ENCODE data around the gene TSPEAR.

The TSPEAR gene

GRCh38 chr21:44613386-44614155, 97.8 kb downstream of the TSPEAR start:
- ATAC-seq = no peak
- no peak for TF ChIP-seq ZFP30 (CRISPR knock-in tag; IDR thresholded peaks at IDR 0.05)
- TF ChIP-seq ISL1 (CRISPR knock-in tag; IDR thresholded peaks at IDR 0.05) = no peak
- no peak for TF ChIP-seq OSR1 (CRISPR knock-in tag; IDR thresholded peaks at IDR 0.05)
- no peak for TF ChIP-seq CREB5 (CRISPR knock-in tag; IDR thresholded peaks at IDR 0.05; ENCODE audit: low read depth)
- no peak for TF ChIP-seq POU6F1 (CRISPR knock-in tag; IDR thresholded peaks at IDR 0.05; ENCODE audit: borderline replicate concordance, low read depth)
- no peak for TF ChIP-seq SNAI2 (CRISPR knock-in tag; IDR thresholded peaks at IDR 0.05)
- no peak for TF ChIP-seq ZNF565 (CRISPR knock-in tag; conservative IDR thresholded peaks at IDR 0.05; ENCODE audit: low read depth)
- TF ChIP-seq, protein P1, sequence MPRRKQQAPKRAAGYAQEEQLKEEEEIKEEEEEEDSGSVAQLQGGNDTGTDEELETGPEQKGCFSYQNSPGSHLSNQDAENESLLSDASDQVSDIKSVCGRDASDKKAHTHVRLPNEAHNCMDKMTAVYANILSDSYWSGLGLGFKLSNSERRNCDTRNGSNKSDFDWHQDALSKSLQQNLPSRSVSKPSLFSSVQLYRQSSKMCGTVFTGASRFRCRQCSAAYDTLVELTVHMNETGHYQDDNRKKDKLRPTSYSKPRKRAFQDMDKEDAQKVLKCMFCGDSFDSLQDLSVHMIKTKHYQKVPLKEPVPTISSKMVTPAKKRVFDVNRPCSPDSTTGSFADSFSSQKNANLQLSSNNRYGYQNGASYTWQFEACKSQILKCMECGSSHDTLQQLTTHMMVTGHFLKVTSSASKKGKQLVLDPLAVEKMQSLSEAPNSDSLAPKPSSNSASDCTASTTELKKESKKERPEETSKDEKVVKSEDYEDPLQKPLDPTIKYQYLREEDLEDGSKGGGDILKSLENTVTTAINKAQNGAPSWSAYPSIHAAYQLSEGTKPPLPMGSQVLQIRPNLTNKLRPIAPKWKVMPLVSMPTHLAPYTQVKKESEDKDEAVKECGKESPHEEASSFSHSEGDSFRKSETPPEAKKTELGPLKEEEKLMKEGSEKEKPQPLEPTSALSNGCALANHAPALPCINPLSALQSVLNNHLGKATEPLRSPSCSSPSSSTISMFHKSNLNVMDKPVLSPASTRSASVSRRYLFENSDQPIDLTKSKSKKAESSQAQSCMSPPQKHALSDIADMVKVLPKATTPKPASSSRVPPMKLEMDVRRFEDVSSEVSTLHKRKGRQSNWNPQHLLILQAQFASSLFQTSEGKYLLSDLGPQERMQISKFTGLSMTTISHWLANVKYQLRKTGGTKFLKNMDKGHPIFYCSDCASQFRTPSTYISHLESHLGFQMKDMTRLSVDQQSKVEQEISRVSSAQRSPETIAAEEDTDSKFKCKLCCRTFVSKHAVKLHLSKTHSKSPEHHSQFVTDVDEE (CRISPR knock-in tag; IDR thresholded peaks at IDR 0.05) = no peak
- TF ChIP-seq ZC3H10 (CRISPR knock-in tag; IDR thresholded peaks at IDR 0.05) = no peak
- TF ChIP-seq ESRRG (CRISPR knock-in tag; IDR thresholded peaks at IDR 0.05) = no peak
- no peak for TF ChIP-seq ARNTL (CRISPR knock-in tag; IDR thresholded peaks at IDR 0.05; ENCODE audit: borderline replicate concordance, low read depth)

GRCh38 chr21:44612669-44613229, 98.6 kb downstream of the TSPEAR start:
- no peak for TF ChIP-seq ZNF565 (CRISPR knock-in tag; conservative IDR thresholded peaks at IDR 0.05; ENCODE audit: low read depth)
- TF ChIP-seq ZFP3 (CRISPR knock-in tag; IDR thresholded peaks at IDR 0.05) = no peak
- TF ChIP-seq ESRRG (CRISPR knock-in tag; IDR thresholded peaks at IDR 0.05) = no peak
- no peak for TF ChIP-seq TOX (CRISPR knock-in tag; IDR thresholded peaks at IDR 0.05; ENCODE audit: borderline replicate concordance)
- TF ChIP-seq RARB (CRISPR knock-in tag; IDR thresholded peaks at IDR 0.05) = no peak
- TF ChIP-seq, protein P2, sequence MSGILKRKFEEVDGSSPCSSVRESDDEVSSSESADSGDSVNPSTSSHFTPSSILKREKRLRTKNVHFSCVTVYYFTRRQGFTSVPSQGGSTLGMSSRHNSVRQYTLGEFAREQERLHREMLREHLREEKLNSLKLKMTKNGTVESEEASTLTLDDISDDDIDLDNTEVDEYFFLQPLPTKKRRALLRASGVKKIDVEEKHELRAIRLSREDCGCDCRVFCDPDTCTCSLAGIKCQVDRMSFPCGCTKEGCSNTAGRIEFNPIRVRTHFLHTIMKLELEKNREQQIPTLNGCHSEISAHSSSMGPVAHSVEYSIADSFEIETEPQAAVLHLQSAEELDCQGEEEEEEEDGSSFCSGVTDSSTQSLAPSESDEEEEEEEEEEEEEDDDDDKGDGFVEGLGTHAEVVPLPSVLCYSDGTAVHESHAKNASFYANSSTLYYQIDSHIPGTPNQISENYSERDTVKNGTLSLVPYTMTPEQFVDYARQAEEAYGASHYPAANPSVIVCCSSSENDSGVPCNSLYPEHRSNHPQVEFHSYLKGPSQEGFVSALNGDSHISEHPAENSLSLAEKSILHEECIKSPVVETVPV (CRISPR knock-in tag; IDR thresholded peaks at IDR 0.05) = no peak
- TF ChIP-seq ZNF70 (CRISPR knock-in tag; IDR thresholded peaks at IDR 0.05) = no peak
- no peak for TF ChIP-seq SNAI2 (CRISPR knock-in tag; IDR thresholded peaks at IDR 0.05)
- TF ChIP-seq CSDC2 (CRISPR knock-in tag; IDR thresholded peaks at IDR 0.05) = no peak
- TF ChIP-seq GLIS3 (CRISPR knock-in tag; IDR thresholded peaks at IDR 0.05) = no peak
- TF ChIP-seq CREB5 (CRISPR knock-in tag; IDR thresholded peaks at IDR 0.05; ENCODE audit: low read depth) = no peak
- TF ChIP-seq, protein P1 (CRISPR knock-in tag; IDR thresholded peaks at IDR 0.05) = no peak
- TF ChIP-seq POU6F1 (CRISPR knock-in tag; IDR thresholded peaks at IDR 0.05; ENCODE audit: borderline replicate concordance, low read depth) = no peak
- TF ChIP-seq PPARA (CRISPR knock-in tag; IDR thresholded peaks at IDR 0.05; ENCODE audit: borderline replicate concordance) = no peak
- no peak for TF ChIP-seq ARNTL (CRISPR knock-in tag; IDR thresholded peaks at IDR 0.05; ENCODE audit: borderline replicate concordance, low read depth)
- TF ChIP-seq, protein P3, sequence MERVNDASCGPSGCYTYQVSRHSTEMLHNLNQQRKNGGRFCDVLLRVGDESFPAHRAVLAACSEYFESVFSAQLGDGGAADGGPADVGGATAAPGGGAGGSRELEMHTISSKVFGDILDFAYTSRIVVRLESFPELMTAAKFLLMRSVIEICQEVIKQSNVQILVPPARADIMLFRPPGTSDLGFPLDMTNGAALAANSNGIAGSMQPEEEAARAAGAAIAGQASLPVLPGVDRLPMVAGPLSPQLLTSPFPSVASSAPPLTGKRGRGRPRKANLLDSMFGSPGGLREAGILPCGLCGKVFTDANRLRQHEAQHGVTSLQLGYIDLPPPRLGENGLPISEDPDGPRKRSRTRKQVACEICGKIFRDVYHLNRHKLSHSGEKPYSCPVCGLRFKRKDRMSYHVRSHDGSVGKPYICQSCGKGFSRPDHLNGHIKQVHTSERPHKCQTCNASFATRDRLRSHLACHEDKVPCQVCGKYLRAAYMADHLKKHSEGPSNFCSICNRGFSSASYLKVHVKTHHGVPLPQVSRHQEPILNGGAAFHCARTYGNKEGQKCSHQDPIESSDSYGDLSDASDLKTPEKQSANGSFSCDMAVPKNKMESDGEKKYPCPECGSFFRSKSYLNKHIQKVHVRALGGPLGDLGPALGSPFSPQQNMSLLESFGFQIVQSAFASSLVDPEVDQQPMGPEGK (CRISPR knock-in tag; IDR thresholded peaks at IDR 0.05; ENCODE audit: borderline replicate concordance) = no peak
- ATAC-seq = no peak

Measured in SK-N-SH treated with all-trans-retinoic acid at 6 μM for 48 hours (cell line).